Measurements from ENCODE around the gene RUNX1.

Gene RUNX1

GRCh38 chr21:34989337-34990151, 59.6 kb downstream of the RUNX1 start:
- DNase-seq, result peak; percentile 60

GRCh38 chr21:34988625-34989024, 60.5 kb downstream of the RUNX1 start:
- no peak for DNase-seq

GRCh38 chr21:34988139-34988538, 61.0 kb downstream of the RUNX1 start:
- DNase-seq, result no peak

- DNase-seq, result no peak
These were observed 61.5 kb downstream of the RUNX1 start for GRCh38 chr21:34987501-34988072.

GRCh38 chr21:34986561-34987500, 62.3 kb downstream of the RUNX1 start:
- DNase-seq, result no peak

- no peak for DNase-seq
These were observed 64.6 kb downstream of the RUNX1 start for GRCh38 chr21:34984356-34985058.

GRCh38 chr21:34983680-34984086, 65.4 kb downstream of the RUNX1 start:
- peak; percentile 88 for DNase-seq

- DNase-seq, result no peak
These were observed 67.3 kb downstream of the RUNX1 start for GRCh38 chr21:34981791-34982190.

- no peak for DNase-seq
These were observed 68.5 kb downstream of the RUNX1 start for GRCh38 chr21:34980423-34981115.

- no peak for DNase-seq
These were observed 69.7 kb downstream of the RUNX1 start for GRCh38 chr21:34979383-34979782.

GRCh38 chr21:34977333-34977732, 71.8 kb downstream of the RUNX1 start:
- no peak for DNase-seq

GRCh38 chr21:34974162-34974981, 74.7 kb downstream of the RUNX1 start:
- no peak for DNase-seq

GRCh38 chr21:34973685-34974084, 75.4 kb downstream of the RUNX1 start:
- DNase-seq, result no peak

GRCh38 chr21:34971656-34972055, 77.4 kb downstream of the RUNX1 start:
- DNase-seq, result no peak

GRCh38 chr21:34970566-34970965, 78.5 kb downstream of the RUNX1 start:
- no peak for DNase-seq

GRCh38 chr21:34970167-34970500, 79.0 kb downstream of the RUNX1 start:
- peak; percentile 52 for DNase-seq

- no peak for DNase-seq
These were observed 79.5 kb downstream of the RUNX1 start for GRCh38 chr21:34969423-34970166.

- DNase-seq, result peak; percentile 67
These were observed 80.4 kb downstream of the RUNX1 start for GRCh38 chr21:34968414-34969333.

- DNase-seq, result peak; percentile 86
These were observed 81.4 kb downstream of the RUNX1 start for GRCh38 chr21:34967509-34968289.
